Activated naive CD4-positive, alpha-beta T cell treated with anti-CD3 and anti-CD28 coated beads, Interleukin-2, amount 10 ng/mL, durations not matched to agents 7 days and 5 days (primary cell): ENCODE data around the gene TRPM2.
"Not testable (repeated sequence)": the region's sequence is repeated elsewhere in the genome, so short reads cannot be mapped to it uniquely, and the experiment has no call there.

Source experiments
- CTCF ChIA-PET: fragments of 350-600 bp; sonication (Branson Sonifier 250); formaldehyde crosslinking; loops from one replicate; lab custom pipeline; 2021; ENCODE audit warnings: antibody characterized with exemption; lab: Charles Lee
- DNase-seq: peaks from one replicate; pipeline ENCODE4 v3.0.0-alpha.2; 2020
- H3K27ac Mint-ChIP-seq: one replicate; pipeline ENCODE4 v1.8.0; 2021; ENCODE audit warnings: mild to moderate bottlenecking, moderate library complexity, mixed read lengths
- H3K27me3 Mint-ChIP-seq: one replicate; pipeline ENCODE4 v1.8.0; 2021; ENCODE audit warnings: mild to moderate bottlenecking, mixed read lengths
- H3K36me3 Mint-ChIP-seq: one replicate; pipeline ENCODE4 v1.8.0; 2021; ENCODE audit warnings: mixed read lengths
- H3K4me1 Mint-ChIP-seq: one replicate; pipeline ENCODE4 v1.8.0; 2021; ENCODE audit warnings: mixed read lengths
- H3K4me3 Mint-ChIP-seq: one replicate; pipeline ENCODE4 v1.8.0; 2021; ENCODE audit warnings: mild to moderate bottlenecking, moderate library complexity, mixed read lengths
- H3K9me3 Mint-ChIP-seq: one replicate; pipeline ENCODE4 v1.8.0; 2021; ENCODE audit warnings: mixed read lengths

TRPM2 gene

GRCh38 chr21:44416193-44416592, 62.8 kb downstream of the TRPM2 start:
- Mint-ChIP-seq H3K36me3 (peaks cover 54% of the 10 kb centered on the region), H3K27me3 (no peaks in the 10 kb centered on the region), H3K27ac (no peak overlapping the region), H3K9me3 (peaks cover 7% of the 10 kb centered on the region), H3K4me1 (no peaks in the 10 kb centered on the region), H3K4me3 (no peak overlapping the region)
- peak; percentile 7 for DNase-seq
- CTCF ChIA-PET, result no interaction called here

- peak; percentile 5 for DNase-seq
- H3K27ac Mint-ChIP-seq, H3K9me3 Mint-ChIP-seq, CTCF ChIA-PET, H3K4me3 Mint-ChIP-seq, H3K4me1 Mint-ChIP-seq, H3K27me3 Mint-ChIP-seq: not testable (repeated sequence)
- peaks cover 53% of the 10 kb centered on the region for H3K36me3 Mint-ChIP-seq
These were observed 64.2 kb downstream of the TRPM2 start for GRCh38 chr21:44417621-44418107.

GRCh38 chr21:44418108-44418875, 64.9 kb downstream of the TRPM2 start:
- CTCF ChIA-PET, result no interaction called here
- H3K4me3 Mint-ChIP-seq, result no peak overlapping the region
- DNase-seq, result peak; percentile 13

GRCh38 chr21:44418876-44419230, 65.4 kb downstream of the TRPM2 start:
- peaks cover 47% of the 10 kb centered on the region for H3K36me3 Mint-ChIP-seq
- H3K9me3 Mint-ChIP-seq, result peaks cover 7% of the 10 kb centered on the region
- H3K27ac Mint-ChIP-seq, result no peak overlapping the region
- H3K4me3 Mint-ChIP-seq, result no peak overlapping the region
- DNase-seq, result peak; percentile 6
- no peaks in the 10 kb centered on the region for H3K27me3 Mint-ChIP-seq
- CTCF ChIA-PET, result no interaction called here
- no peaks in the 10 kb centered on the region for H3K4me1 Mint-ChIP-seq

More at GRCh38 chr21:44418108-44418875, 64.9 kb downstream of the TRPM2 start:
- Mint-ChIP-seq H3K36me3 (peaks cover 50% of the 10 kb centered on the region), H3K27ac (no peak overlapping the region), H3K4me1 (no peaks in the 10 kb centered on the region), H3K27me3 (no peaks in the 10 kb centered on the region), H3K9me3 (peaks cover 7% of the 10 kb centered on the region)

- Mint-ChIP-seq H3K4me3 (no peak overlapping the region), H3K36me3 (peaks cover 39% of the 10 kb centered on the region), H3K4me1 (no peaks in the 10 kb centered on the region), H3K27me3 (no peaks in the 10 kb centered on the region), H3K9me3 (peaks cover 7% of the 10 kb centered on the region), H3K27ac (no peak overlapping the region)
- no peak for DNase-seq
- CTCF ChIA-PET, result no interaction called here
These were observed 66.3 kb downstream of the TRPM2 start for GRCh38 chr21:44419679-44420078.

GRCh38 chr21:44420416-44421205, 67.2 kb downstream of the TRPM2 start:
- CTCF ChIA-PET, result interaction anchor here (0.8 kb wide), 1 partner anchor 452 kb away, joined by 4 read pairs; no protein-coding TSS in a partner anchor
- Mint-ChIP-seq H3K36me3 (peaks cover 31% of the 10 kb centered on the region), H3K27me3 (no peaks in the 10 kb centered on the region), H3K4me1 (no peaks in the 10 kb centered on the region), H3K9me3 (peaks cover 7% of the 10 kb centered on the region), H3K4me3 (no peak overlapping the region), H3K27ac (no peak overlapping the region)
- peak; percentile 8 for DNase-seq

DNA sequence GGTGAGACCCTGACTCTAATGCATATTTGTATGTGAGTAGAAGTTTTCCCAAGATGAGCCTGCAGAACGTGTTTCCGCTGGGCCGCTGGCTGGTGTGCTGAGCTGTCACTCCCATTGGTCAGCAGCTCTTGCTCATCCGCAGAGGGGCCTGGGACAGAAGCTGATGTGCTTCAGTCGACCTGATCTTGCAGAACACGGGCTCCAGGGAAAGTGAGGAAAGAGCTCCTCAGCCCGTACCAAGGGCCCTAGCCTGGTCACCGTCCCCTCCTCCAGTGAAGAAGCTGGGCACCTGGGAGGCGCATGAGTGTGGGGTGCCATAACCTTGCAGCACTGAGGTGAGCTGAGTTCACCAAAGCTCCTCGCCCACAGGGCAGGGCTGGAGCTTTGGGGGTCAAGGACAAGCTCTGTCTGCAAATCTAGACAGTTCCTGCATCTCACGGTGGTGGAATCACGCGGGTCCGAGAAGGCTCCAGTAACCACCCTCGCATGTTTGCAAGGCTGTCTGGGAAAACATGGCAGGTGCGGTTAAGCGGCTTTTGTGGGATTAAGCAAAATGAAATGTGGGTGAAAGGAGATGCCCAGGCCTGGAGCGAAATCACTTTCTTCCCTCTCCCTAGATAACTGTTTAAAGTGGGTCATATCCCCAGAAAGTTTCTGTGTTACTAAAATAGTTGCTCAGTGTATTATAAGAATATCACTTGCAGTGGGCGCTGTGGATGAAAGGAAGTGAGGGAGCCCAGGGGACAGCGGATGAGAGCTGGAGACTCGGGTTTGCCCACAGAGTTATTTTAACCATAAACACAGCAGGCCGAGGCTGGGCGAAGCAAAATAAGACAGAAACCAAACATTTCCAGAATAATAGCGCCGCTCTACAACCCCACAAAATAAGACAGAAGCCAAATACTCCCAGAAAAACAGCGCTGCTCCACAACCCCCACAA, 68.8 kb downstream of the TRPM2 start:
- Mint-ChIP-seq H3K27ac (no peak overlapping the region), H3K36me3 (peaks cover 31% of the 10 kb centered on the region)

DNA sequence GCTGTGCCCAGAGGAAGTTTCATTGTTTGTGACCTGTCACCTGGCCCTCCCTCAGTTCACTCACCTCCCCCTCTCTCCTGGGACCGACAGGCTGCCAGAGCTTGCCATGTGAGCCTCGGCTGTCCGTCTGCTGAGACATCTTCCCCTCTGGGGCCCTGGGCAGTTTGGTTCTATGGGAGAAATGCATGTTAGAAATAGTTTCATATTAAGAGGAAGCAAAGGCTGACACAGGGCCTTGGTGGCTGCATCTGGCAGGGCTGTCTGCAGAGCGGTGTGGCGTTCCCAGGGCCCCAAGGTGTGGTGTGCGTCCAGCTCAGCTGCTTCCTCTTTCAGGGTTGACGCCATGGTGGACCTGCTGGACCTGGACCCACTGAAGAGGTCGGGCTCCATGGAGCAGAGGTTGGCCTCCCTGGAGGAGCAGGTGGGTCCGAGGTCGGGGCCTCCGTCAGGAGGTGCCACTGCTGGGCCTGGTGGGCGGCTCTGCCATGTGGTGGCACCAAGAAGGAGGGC, 69.9 kb downstream of the TRPM2 start:
- peak; percentile 17 for DNase-seq
- Mint-ChIP-seq H3K4me1 (no peaks in the 10 kb centered on the region), H3K9me3 (peaks cover 11% of the 10 kb centered on the region), H3K27ac (no peak overlapping the region), H3K4me3 (no peak overlapping the region), H3K27me3 (no peaks in the 10 kb centered on the region), H3K36me3 (peaks cover 31% of the 10 kb centered on the region)
- CTCF ChIA-PET, result no interaction called here

More for the DNA sequence above, 68.8 kb downstream of the TRPM2 start:
- Mint-ChIP-seq H3K4me3 (no peak overlapping the region), H3K27me3 (no peaks in the 10 kb centered on the region), H3K9me3 (peaks cover 7% of the 10 kb centered on the region), H3K4me1 (no peaks in the 10 kb centered on the region)
- CTCF ChIA-PET, result no interaction called here
- peak; percentile 3 for DNase-seq

DNA sequence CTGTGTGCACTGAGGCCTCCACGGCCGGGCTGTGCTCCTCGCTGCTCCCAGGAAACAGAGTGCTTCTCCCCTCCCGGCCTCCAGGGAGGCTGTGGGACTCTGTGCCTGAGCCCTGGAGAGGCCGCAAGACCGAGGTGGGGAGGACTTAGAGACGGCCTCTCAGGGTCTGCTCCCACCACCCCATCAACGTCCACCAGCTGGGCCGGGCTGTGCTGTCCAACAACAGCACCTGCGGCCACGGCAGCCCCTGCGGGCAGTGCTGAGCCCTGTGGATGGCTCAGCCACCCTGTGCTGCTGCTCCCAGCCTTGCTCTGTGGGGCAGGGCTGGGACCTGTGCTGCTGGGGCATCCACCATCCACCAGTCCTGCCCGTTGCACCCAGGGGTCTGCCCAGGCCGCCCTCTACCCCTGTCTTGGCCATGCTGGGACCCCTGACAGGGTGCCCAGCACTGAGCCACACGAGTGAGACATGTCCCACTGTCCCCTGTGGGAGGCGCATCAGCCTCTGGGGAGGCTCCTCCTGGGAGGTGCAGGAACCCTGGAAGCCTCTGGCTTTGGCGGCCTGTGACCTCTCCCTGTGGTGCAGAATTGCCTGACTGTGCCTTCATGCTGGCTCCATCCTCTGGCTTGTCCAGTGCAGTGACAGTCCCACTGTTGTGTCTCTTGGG, 70.7 kb downstream of the TRPM2 start:
- Mint-ChIP-seq H3K27ac (no peak overlapping the region), H3K27me3 (no peaks in the 10 kb centered on the region), H3K9me3 (peaks cover 14% of the 10 kb centered on the region), H3K36me3 (peaks cover 29% of the 10 kb centered on the region), H3K4me1 (no peaks in the 10 kb centered on the region), H3K4me3 (no peak overlapping the region)
- CTCF ChIA-PET, result no interaction called here
- peak; percentile 6 for DNase-seq

- CTCF ChIA-PET, result no interaction called here
- no peak overlapping the region for H3K27ac Mint-ChIP-seq
- peaks cover 10% of the 10 kb centered on the region for H3K9me3 Mint-ChIP-seq
These were observed 71.3 kb downstream of the TRPM2 start for GRCh38 chr21:44424608-44425306.

DNA sequence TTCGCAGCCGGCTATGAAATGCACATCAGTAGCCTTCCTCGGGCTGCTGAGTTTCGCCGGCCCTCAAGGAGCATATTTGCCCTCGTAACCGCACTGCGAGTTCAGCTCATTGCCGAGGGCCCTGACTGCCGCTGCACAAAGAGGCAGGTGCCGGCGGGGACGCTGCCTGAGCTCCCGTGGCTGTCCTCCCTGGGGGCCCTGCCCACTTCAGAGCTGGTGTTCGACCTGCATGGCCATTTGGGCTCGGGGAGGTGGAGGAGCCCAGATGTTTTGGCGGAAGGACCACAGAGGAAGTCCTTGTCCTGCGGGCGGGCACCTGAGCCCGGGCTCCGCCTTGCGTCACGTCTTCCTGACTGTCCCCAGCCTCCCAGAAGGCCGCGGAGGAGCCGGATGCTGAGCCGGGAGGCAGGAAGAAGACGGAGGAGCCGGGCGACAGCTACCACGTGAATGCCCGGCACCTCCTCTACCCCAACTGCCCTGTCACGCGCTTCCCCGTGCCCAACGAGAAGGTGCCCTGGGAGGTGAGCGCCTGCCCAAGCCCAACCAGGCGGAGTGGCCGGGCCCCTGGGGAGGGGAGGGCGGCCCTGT, 72.0 kb downstream of the TRPM2 start:
- Mint-ChIP-seq H3K4me1 (no peaks in the 10 kb centered on the region), H3K4me3 (no peak overlapping the region)

More at GRCh38 chr21:44424608-44425306, 71.3 kb downstream of the TRPM2 start:
- peak; percentile 18 for DNase-seq
- Mint-ChIP-seq H3K4me1 (no peaks in the 10 kb centered on the region), H3K27me3 (no peaks in the 10 kb centered on the region), H3K4me3 (no peak overlapping the region), H3K36me3 (peaks cover 24% of the 10 kb centered on the region)

GRCh38 chr21:44425895-44426662, 72.7 kb downstream of the TRPM2 start:
- Mint-ChIP-seq H3K4me3 (no peak overlapping the region), H3K27me3 (no peaks in the 10 kb centered on the region), H3K9me3 (peaks cover 14% of the 10 kb centered on the region), H3K4me1 (no peaks in the 10 kb centered on the region), H3K27ac (no peak overlapping the region), H3K36me3 (peaks cover 20% of the 10 kb centered on the region)
- CTCF ChIA-PET, result no interaction called here
- peak; percentile 15 for DNase-seq

More for the DNA sequence above, 72.0 kb downstream of the TRPM2 start:
- H3K27me3 Mint-ChIP-seq, result no peaks in the 10 kb centered on the region
- CTCF ChIA-PET, result no interaction called here
- H3K27ac Mint-ChIP-seq, result no peak overlapping the region
- peaks cover 13% of the 10 kb centered on the region for H3K9me3 Mint-ChIP-seq
- DNase-seq, result peak; percentile 18
- H3K36me3 Mint-ChIP-seq, result peaks cover 21% of the 10 kb centered on the region
